Panc1 (cell line): ENCODE measurements around the gene TMC3.

Source experiments
- SIN3A ChIP-seq: IDR thresholded peaks from 2 replicates; pipeline ENCODE4 v1.6.1; 2012; ENCODE audit warnings: low read depth, mild to moderate bottlenecking, low read length, moderate library complexity, borderline replicate concordance; ENCODE audit not compliant: insufficient read depth
- TCF7L2 ChIP-seq: IDR thresholded peaks from 2 replicates; pipeline ENCODE4 v1.6.1; 2011; ENCODE audit warnings: mild to moderate bottlenecking, low read depth, low read length, inconsistent platforms
- TF ChIP-seq, protein P1 (sequence below): fragments of 450-650 bp; IDR thresholded peaks from 2 replicates; pipeline ENCODE4 v1.5.1; 2017; ENCODE audit warnings: mild to moderate bottlenecking

- TF ChIP-seq SIN3A (no peak), TCF7L2 (no peak)
- TF ChIP-seq, protein P1, sequence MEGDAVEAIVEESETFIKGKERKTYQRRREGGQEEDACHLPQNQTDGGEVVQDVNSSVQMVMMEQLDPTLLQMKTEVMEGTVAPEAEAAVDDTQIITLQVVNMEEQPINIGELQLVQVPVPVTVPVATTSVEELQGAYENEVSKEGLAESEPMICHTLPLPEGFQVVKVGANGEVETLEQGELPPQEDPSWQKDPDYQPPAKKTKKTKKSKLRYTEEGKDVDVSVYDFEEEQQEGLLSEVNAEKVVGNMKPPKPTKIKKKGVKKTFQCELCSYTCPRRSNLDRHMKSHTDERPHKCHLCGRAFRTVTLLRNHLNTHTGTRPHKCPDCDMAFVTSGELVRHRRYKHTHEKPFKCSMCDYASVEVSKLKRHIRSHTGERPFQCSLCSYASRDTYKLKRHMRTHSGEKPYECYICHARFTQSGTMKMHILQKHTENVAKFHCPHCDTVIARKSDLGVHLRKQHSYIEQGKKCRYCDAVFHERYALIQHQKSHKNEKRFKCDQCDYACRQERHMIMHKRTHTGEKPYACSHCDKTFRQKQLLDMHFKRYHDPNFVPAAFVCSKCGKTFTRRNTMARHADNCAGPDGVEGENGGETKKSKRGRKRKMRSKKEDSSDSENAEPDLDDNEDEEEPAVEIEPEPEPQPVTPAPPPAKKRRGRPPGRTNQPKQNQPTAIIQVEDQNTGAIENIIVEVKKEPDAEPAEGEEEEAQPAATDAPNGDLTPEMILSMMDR, result no peak
These were observed 36.8 kb downstream of the TMC3 start for GRCh38 chr15:81337241-81337640.
